ENCODE measurements around the gene PHF12.
"Not testable (repeated sequence)": the region's sequence is repeated elsewhere in the genome, so short reads cannot be mapped to it uniquely, and the experiment has no call there.

The PHF12 gene

GRCh38 chr17:28900986-28901726 lies 50.2 kb downstream of the PHF12 start:
- DNase-seq = no peak

- no peak for DNase-seq
These were observed 52.0 kb downstream of the PHF12 start for GRCh38 chr17:28899212-28899815.

GRCh38 chr17:28898527-28898955 lies 52.8 kb downstream of the PHF12 start:
- DNase-seq = no peak

DNA sequence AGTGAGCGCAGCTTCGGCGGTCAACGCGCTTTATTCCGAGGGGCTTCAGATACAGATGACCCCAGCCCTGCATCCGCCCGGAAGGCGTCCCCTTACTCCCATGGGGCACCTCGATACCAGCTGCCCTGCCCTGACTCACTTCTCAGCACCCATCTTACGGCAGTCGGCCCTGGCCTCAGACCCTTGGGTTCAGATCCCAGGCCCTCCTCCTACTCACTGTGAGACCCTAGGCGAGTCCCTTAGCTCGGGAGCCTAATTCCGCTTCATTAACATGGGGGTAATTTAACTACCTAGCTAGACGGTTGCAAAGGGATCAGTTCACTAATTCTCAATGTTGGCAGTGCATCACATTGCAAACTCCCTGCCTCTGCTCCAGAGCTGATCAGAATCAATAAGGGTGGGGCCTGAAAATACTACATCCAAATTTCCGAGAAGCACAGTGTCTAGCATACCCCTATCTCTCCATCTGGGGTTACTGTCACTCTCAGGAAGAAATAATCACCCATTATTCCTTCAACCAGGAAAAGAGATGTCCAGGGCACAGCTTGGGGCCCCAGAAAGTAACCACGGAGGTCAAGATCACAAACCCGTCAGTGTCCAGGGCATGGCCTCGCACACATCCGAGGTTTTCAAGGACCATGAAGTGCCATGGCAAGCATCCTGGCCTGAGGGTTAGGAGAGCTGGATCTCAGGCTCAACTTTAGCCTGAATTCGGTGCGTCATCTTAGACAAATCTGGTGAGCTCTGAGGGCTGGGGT lies 53.4 kb downstream of the PHF12 start:
- DNase-seq = no peak

DNA sequence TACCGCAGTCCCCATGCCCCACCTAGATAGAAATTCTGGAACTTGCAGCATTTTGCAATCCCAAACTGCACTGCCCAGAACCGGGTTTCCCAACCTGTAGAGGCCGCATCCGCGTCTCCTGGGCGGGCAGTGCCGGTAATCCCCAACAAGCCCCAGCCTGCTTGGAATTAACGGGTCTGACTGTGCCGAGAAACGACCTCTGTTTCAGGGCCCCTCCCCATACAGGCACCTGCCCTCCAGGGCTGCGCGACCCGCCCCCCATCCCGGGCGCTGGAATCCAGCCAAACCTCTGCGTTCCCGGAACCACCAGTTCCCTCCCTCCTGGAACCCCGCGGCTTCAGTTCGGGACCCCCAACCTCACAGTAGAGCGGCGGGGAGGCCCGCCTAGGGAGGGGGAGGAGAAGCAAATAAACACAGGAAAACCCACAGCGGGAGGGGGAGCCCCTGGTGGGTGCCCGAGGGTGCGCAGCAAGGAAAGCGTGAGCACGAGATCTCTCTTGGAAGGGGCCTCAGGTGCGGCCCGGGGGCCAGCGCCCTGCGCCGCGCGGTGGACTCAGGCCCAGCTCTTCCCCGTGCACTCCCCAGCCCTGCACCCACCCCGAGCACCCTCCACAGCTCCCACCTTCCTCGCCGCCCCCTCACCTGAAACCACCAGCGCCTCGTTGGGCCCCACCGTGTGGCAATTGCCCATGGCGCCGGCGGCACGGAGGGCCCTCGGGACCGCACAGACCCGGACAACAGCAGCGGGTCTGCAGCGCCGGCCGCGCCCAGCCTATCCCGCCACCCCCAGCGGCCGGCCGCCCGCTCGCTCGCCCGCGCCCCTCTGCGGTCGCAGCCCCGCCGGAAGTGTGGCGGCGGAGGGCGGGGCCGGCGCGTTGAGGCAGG lies 54.2 kb downstream of the PHF12 start, which contains the start of gene FLOT2:
Gene FLOT2, minus strand, starts transcription at position 850 of the 885 bp plus-strand sequence. Its CDS starts 159 bp downstream, at position 691.
- DNase-seq = peak; percentile 64

DNA sequence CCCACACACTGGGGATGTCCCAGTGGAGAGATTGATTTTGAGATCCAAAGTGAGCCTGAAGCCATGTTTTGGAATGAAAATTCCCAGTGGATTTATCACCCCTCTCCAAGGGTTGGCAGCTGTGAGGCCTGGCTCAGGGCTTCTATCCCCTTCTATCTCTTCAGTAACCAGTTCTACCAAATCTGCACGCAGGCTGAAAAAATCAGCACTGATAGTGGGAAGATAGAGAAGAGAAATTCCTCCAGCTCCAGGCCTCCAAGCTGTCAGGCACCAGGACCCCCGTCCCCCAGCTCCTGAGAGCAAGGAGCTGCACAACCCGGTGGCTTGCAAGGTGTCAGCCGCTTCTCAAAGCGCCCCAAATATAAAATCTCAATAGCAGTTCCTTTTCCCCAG lies 54.8 kb downstream of the PHF12 start:
- DNase-seq = no peak

DNA sequence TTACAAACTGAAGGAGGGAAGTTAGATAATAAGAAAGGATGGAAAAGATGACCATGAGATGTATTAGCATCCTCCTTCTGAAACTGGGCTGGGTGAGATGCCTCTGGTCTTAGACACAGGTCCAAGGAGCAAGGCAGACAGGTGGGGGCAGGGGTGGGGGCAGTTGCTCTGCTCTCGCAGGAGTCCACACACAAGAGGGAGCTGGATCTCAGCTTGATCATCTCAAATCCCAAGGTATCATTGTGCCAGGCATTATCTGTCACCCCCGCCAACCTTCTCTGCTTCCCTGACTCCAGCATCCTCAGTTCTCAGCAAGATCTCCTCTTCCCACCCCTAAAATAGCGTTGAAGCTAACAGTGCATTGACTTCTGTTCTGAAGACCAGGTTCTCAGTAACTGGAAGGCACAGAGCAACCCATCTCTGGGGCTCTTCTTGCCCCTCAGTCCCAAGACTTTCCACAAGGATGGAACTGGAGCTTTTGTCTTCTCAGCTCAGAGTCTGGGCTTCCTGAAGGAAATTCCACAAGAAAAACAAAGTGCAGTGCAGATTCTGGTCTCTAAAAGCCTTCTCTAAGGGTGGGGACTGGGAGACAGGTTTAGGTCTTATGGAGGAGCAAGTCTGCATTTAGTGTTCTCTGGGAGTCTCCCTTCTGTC lies 55.4 kb downstream of the PHF12 start:
- DNase-seq = no peak

- not testable (repeated sequence) for DNase-seq
These were observed 57.8 kb downstream of the PHF12 start for GRCh38 chr17:28893248-28894183.

DNA sequence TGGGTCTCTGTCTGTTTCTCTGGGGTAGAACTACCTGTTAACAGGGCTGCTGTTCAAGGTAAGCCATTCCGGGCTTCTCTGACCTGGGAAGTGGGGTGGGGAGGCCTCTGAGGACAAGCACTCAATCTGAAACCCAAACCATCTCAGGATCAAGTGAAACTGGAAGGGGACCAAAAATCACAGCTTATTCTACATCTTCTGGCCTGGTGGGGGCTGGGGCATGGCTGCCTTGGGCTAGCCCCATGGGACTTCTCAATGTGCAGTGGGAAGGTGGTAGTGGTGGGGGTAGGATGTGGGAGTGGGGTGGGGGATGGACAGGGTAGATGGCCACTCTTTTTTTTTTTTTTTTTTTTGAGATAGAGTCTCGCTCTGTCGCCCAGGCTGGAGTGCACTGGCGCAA lies 59.3 kb downstream of the PHF12 start:
- no peak for DNase-seq

DNA sequence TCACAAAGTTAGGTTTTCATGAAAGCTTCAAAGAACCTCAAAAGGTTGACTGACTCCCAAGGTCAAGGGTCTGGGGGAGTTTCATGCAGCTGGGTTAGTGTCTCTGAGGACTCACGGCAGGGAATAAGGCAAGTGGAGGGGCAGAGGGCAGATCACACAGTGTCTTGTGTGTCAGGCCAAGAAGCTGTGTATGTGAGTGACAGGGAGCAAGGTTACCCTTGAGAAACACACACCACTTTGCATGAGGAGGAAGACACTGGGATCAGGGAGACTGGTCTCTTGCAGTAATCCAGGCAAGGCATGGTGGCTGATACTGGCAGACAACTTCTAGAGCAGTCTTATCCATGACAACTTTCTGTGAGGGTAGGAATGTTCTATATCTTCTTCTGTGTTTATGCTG lies 60.1 kb downstream of the PHF12 start:
- no peak for DNase-seq

DNA sequence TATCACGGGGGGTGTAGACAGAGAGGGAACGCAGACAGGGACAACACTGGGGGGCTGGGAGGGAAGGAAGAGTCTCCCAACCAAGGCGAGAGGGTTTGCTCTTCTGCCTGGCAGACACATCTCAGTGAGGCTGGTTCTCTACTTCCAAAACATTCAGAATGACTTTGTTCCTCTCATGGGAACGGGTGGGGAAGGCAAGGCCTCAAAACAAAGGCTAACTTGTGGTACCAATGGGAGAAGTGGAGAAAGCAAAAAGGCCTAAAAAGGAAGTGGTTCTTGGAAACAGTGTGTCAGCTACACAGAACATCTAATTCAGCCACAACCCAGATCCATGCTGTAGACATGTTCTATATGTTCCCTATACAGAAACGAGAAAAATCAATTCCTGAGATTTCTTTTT lies 61.3 kb downstream of the PHF12 start:
- DNase-seq = no peak

GRCh38 chr17:28888832-28889231 lies 62.5 kb downstream of the PHF12 start:
- no peak for DNase-seq

GRCh38 chr17:28887871-28888471 lies 63.3 kb downstream of the PHF12 start:
- no peak for DNase-seq

DNA sequence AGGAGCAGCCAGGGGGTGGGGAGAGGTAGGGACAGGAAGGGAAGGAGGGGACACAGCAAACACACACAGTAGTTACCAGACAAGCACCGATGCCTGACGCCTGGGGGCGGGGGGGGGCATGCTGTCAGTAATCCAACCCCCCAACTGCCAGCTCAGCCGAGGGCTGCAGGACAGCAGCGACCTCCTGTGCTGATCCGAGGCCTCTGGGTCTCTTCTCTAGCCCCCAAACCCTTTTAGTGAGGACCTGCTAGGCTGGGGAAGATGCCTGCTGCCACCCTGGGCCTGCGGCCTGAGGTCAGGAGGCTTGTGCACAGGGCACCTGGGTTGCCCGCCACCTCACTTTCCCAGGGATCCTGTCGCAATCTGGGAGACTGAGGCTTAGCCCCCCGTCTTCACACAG lies 65.4 kb downstream of the PHF12 start:
- DNase-seq = no peak

DNA sequence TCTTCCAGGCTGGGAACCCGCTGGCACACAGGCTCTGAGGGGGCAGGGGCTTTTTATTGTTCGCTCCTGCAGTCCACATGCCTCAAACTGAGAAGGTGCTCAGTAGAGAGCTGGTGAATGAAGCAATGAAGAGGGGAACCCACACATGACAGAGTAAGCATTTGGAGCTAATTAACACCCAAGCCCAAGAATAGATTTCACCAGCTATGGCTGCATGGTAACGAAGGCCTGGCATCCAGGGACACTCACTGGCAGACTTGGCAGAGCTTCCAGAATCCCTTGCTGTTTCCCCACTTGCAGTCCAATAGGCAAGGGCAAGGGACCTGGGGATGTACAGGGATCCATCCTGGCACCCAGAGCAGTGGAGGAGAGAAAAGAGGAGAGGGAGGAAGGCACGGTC lies 66.0 kb downstream of the PHF12 start:
- no peak for DNase-seq

GRCh38 chr17:28883967-28884702 lies 67.2 kb downstream of the PHF12 start:
- DNase-seq = no peak

DNA sequence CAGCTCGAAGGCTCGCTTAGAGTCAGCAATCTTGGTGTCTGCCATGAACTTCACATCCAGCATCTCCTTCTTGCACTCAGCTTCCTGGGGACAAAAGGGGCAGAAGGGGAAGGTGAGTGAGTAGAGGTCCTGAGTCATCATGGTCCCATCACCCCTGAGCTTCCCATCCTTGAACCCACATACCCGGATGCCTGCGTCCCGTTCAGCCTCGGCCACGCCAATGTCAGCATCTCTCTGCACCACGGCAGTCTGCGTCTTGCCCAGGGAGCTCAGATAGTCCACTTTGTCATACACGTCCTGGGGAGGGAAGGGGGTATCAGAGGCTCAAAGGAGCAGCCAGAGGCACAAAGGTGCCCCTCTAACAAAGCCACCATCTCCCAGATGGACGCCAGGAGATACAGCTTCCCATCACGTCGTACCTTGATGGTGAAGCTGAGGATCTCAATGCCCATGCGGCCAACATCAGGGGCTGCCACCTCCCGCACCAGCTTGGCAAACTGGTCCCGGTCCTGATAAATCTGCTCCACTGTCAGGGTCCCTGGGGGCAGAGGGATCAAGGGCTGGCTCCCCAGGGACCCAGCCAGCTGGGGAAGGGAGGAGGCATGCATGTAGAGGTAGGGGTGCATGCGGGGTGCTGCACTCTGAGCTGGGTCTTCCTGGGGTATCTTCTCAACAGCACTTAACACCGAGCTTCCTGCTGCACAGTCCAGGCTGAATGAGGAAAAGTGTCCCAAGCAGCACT lies 69.0 kb downstream of the PHF12 start:
- DNase-seq = no peak

DNA sequence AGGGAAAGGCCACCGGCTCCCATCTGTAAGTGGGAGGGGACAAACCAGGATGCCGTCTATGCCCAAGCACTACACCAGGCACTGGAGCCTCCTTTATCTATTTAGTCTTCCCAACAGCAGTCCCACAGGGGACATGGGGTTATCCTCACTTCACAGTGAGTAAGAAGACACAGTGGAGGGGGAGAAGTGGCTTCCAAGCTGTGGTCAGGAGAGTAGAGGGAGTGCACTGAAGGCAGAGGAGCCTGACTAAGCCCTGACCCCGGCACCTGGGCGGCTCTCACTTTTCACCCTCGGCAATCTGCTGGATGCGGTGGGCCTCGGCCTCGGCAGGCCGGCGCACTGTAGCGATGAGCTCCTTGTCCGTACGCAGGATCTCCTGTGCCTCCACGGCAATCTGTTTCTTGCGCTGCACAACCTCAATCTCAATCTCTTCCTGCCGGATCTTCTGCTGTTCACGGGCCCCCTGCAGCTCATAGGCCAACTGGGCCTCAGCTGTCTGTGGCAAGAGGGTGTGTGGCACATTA lies 69.7 kb downstream of the PHF12 start:
- DNase-seq = no peak

GRCh38 chr17:28880572-28880945 lies 70.8 kb downstream of the PHF12 start:
- DNase-seq = no peak

Data from NCI-H510A (cell line).